ENCODE data around the gene NAGA.

GRCh38 chr22:42056757-42057511, 13.7 kb downstream of the NAGA start:
- TF ChIP-seq CTCF (IDR thresholded peaks at IDR 0.05; ENCODE audit: insufficient read depth, low read depth, low read length) (no peak), EZH2 (IDR thresholded peaks at IDR 0.05; ENCODE audit: insufficient read depth, low read length) (no peak)

All from astrocyte (in vitro differentiated cells and primary cell).